Measurements from ENCODE around the gene TNPO3.

GRCh38 chr7:128951296-128951695 is 103.6 kb downstream of the TNPO3 start:
- no peak for TF ChIP-seq EP300 (IDR thresholded peaks at IDR 0.05)
- no peak for TF ChIP-seq CTCF (IDR thresholded peaks at IDR 0.05)
- TF ChIP-seq POLR2A (IDR thresholded peaks at IDR 0.05) = no peak

Measured in suprapubic skin (tissue), 3 donors.